Lower leg skin (tissue), 3 donors: ENCODE measurements around the gene HSF4.

Source experiments
- POLR2A ChIP-seq, 2 donors: fragments of 450-650 bp; IDR thresholded peaks; one replicate each; pipeline ENCODE4 v1.6.1; 2016 to 2017; ENCODE audit warnings: antibody characterized with exemption in 2 of 2, mild to moderate bottlenecking in 1 of 2, moderate library complexity in 1 of 2
- TF ChIP-seq, protein P1 (sequence below), 3 donors: fragments of 450-650 bp; IDR thresholded peaks; one replicate each; pipeline ENCODE4 v1.5.1; 2016; ENCODE audit warnings: antibody characterized with exemption in 3 of 3, mild to moderate bottlenecking in 3 of 3, moderate library complexity in 2 of 3

DNA sequence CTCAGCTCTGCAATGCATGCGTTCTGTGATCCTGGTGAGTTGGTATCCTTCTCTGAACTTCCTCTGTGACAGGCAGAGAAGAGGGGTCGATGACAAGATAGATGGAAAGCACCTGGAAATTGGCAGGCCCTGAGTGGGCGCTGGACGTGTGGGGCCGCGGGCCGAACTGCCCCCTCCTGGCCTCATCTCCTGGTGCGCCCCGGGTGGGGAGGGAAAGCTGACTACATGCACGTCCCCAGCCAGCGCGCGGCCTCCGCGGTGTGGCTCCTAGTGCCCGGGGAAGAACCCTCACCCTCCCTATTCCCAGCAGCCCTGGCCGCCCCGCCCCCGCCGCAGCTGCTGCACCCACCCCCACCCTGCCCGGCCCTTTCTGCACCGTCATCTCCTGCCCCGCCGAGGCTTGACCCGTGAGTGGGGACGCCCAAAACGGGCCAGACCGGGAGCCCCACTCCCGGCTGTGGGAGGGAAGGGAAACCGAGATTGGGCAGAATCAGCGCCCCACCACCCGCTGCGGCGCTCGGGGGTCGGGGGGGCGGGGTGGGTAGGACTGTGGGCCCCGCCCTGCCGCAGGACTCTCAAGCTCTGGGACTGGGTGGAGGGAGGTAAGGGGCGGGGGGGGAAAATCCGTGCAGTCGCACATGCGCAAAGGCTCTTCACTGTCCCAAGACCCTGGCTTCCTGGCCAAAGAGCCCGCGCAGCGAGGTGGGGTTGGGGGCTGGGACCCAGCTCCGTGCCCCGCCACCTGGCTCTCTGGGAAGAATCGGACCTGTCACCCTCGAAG, 5.8 kb downstream of the HSF4 start, which contains the start of gene NOL3:
- TF ChIP-seq, protein P1, sequence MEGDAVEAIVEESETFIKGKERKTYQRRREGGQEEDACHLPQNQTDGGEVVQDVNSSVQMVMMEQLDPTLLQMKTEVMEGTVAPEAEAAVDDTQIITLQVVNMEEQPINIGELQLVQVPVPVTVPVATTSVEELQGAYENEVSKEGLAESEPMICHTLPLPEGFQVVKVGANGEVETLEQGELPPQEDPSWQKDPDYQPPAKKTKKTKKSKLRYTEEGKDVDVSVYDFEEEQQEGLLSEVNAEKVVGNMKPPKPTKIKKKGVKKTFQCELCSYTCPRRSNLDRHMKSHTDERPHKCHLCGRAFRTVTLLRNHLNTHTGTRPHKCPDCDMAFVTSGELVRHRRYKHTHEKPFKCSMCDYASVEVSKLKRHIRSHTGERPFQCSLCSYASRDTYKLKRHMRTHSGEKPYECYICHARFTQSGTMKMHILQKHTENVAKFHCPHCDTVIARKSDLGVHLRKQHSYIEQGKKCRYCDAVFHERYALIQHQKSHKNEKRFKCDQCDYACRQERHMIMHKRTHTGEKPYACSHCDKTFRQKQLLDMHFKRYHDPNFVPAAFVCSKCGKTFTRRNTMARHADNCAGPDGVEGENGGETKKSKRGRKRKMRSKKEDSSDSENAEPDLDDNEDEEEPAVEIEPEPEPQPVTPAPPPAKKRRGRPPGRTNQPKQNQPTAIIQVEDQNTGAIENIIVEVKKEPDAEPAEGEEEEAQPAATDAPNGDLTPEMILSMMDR (IDR thresholded peaks at IDR 0.05), result no peak
- no peak for TF ChIP-seq POLR2A (IDR thresholded peaks at IDR 0.05)
